Peyer's patch (tissue), 4 donors: Measurements from ENCODE around the gene COL8A1.

Source experiments
- CTCF ChIP-seq, 6 experiments: fragments of 450-650 bp in 4 of 6; fragments of 200-600 bp in 2 of 6; sonication (generic) in 1 of 6; IDR thresholded peaks; one replicate each; pipeline ENCODE4 v1.5.1; 2017 to 2019; ENCODE audit warnings: antibody characterized with exemption in 6 of 6, mild to moderate bottlenecking in 3 of 6, moderate library complexity in 1 of 6
- POLR2A ChIP-seq, 2 donors: fragments of 450-650 bp; IDR thresholded peaks; one replicate each; pipeline ENCODE4 v1.5.1; 2017; ENCODE audit warnings: antibody characterized with exemption in 2 of 2, mild to moderate bottlenecking in 2 of 2, moderate library complexity in 2 of 2

GRCh38 chr3:99843590-99844258, 205.3 kb downstream of the COL8A1 start:
- TF ChIP-seq CTCF (IDR thresholded peaks at IDR 0.05), result no peak
- TF ChIP-seq POLR2A (IDR thresholded peaks at IDR 0.05), result no peak
